HG03103 (cell line): ENCODE data around the gene MYH14.
"Not testable (repeated sequence)": the region's sequence is repeated elsewhere in the genome, so short reads cannot be mapped to it uniquely, and the experiment has no call there.

Experiments
- ATAC-seq: cut with Tn5 transposase; IDR thresholded peaks from one replicate; pipeline ENCODE4 v1.9.1; 2021; ENCODE audit warnings: low read depth; ENCODE audit not compliant: unreplicated experiment

Gene MYH14

DNA sequence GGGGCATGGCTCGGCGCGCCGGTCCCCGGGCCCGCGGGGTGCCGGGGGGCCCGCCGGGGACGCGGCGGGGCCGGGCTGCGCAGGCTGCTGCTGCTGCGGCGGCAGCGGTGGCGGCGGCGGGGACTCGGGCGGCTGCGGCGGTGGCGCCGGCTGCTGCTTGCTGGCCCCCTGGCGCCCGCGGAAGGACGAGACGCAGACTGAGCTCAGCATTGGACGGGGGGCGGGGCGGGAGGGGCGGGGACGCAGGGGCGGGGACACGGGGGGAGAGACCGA, 125.4 kb downstream of the MYH14 start:
- ATAC-seq, result peak; percentile 26

DNA sequence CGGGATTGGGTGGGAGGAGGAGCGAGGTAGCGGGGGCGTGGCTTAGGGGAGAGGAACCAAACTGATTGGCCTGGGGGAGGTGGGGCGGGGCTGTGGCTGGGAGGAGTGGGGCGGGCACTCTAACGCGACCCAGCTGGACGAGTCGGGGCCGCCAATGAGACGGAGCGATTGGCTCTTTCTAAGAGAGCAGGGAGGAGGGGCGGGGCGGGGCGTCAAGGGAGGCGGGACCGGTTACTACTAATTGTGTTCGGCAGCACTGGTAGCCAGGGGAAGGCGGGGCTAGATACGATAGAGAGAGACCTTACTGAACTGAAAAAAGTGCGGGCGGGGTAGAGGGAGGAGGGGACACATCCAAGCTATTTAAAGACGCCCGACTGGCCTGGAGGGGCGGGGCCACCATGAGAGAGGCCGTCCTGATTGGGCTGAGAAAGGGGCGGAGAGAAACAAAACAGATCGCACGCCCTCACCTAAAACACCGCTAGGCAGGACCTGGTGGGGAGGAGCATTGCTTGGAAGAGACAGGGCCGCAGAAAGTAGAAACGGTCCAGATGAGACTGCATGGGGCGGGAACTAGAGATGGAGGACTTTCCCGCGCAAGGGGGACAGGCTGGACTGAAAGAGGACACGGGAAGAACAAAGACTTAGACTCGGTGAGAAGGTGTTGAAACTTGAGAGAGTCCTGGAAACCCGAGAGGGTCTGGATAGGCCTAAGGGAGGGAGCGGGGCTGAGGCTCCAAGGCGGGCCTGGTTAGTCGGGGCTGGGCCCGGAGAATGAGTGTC, 125.9 kb downstream of the MYH14 start, which contains the start of gene KCNC3:
KCNC3 (minus strand) TSS at position 232 of the 780 bp plus-strand sequence. CDS start 295 bp downstream, outside the sequence.
- peak; percentile 43 for ATAC-seq

DNA sequence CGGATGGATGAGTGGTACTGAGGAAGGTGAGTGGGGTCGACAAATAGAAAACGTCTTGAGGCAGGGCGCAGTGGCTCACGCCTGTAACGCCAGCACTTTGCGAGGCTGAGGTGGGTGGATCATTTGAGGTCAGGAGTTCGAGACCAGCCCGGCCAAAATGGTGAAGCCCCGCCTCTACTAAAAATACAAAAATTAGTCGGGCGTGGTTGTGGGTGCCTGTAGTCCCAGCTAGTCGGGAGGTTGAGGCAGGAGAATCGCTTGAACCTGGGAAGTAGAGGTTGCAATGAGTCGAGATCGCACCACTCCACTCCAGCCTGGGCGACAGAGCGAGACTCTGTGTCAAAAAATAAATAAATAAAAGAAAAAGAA, 126.5 kb downstream of the MYH14 start:
- not testable (repeated sequence) for ATAC-seq

DNA sequence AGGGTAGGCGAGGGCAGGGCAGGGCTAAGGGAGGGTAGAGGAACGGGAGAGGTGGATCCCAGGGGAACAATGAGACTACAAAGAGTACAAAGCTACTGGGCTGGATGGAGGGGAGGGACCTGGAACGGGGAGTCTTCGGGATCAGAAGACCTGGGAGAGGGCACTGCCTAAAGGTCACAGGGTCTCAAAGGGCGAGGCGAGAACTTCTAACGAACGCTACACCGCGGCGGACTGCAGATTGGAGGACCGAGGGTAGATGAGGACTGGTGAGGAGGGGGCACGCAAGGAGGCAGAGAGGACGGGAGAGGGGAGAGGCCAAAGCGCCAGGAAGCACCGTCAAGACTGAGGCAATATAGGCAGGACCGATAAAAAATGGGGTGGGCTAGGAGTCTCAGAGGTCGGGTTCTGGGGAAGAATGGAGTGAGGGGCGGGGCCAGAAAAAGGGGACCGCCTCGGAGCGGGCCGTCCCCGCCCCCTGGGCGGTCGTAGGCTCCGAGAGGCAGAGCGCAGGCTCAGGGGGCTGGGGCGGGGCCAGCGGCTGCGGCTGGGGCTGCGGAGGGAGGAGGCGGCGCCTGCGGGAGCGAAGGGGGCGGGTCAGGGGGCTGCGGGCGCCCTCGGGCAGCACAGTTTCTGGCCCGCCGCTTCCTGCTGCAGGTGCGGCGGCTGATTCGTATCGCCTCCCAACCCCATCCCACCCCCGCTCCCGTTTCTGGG, 127.1 kb downstream of the MYH14 start:
- no peak for ATAC-seq

DNA sequence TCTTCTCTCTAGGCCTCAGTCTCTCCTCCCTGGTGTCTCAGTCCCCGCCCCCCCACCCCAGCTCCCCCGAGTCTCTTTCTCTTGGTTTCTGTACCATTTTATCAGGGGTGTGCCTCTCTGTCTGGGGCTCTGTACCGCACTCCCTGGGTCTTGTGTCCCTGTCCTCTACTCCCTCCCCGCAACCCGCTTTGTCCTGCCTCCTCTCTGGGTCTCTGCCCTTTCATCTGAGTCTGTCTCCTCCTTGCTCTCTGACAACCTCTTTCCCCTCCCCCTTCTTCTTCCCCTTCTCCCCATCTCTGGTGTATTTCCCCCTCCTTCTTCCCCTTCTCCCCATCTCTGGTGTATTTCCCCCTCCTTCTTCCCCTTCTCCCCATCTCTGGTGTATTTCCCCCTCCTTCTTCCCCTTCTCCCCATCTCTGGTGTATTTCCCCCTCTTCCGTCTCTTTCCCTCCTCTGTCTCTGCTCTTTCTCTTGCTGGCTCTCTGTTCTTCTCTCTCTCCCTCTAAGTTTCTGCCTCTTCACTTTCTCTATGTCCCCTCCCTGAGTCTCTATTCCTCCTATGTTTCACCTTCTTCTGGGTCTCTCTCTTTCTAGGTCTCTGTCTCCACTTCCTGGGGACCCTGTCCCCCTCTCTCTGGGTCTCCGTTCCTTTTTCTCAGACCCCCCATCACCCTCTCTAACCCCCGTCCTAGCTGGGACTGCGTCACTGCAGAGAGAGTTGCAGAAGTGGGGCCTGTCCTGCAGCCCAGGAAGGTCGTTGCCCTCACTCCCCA, 128.0 kb downstream of the MYH14 start:
- no peak for ATAC-seq

DNA sequence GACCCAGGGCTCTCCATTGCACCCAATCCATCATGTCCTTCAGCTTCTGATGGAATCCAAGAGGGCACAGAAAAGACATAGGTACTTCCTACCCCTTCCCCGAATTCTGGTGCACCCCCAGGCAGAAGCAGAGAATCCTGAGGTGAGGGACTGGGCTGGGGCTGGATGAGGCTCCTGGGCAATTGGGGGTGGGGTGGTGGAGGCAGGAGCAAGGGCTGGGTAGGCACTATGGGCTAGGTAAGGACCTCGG, 128.5 kb downstream of the MYH14 start:
- ATAC-seq, result no peak

DNA sequence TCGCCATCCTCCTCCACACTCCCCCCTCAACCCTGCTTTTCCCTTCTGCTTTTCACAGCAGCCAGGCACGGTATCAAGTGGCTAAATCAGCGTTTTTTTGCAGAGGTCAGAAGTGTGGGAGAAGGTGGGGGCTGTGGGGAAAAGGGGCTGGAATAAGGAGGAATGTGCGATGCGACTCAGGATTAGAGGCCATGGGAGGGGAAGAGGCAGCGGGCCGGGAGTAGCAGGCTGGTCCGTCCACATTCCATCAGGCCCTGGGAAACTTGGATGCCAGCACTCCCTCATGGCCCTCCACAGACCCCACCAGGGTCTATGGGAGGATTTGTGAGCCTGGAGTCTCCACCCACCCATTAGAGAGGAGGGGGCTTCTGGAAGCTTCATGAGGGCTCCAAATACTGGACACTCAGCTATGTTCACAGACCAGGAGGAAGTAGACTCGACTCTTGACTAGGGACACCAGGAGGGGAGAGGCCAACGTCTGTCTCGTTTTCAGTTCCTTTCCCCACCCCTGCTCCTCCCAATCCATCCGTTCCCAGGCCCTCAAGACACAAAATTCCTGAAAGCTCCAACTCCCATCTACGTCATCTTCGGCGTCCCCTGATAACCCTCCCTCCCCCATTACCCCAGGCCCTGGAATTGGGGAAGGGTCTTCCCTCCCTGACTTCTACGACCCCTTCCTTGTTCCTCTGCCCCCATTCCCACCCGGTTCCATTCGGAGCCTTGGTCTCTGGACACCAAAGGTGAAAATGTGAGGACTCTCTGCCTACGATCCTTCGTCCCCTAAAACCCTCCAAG, 129.0 kb downstream of the MYH14 start:
- no peak for ATAC-seq

DNA sequence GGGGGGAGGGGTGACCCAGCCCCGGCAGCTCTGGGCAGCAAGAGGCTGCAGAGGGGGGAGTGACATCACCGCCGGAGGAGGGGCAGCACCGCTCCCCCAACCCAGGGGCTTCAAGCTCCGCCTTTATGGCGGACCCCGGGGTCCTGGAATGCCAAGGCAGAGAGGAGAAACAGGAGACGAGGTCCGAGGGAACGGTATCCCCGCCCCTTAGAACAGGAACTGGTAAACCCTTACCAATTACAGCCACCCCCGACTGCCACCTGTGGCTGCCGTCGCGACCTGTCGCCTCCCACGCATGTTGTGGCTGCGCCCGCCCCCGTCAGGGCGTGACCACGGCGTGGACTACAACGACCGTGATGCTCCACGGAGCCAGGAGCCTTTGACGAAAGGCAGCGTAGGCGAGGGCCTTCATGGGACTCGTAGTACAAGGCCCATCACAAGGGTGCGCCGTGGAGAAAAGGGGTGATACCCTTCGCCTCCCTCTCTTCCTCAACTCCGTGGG, 129.9 kb downstream of the MYH14 start:
- no peak for ATAC-seq

DNA sequence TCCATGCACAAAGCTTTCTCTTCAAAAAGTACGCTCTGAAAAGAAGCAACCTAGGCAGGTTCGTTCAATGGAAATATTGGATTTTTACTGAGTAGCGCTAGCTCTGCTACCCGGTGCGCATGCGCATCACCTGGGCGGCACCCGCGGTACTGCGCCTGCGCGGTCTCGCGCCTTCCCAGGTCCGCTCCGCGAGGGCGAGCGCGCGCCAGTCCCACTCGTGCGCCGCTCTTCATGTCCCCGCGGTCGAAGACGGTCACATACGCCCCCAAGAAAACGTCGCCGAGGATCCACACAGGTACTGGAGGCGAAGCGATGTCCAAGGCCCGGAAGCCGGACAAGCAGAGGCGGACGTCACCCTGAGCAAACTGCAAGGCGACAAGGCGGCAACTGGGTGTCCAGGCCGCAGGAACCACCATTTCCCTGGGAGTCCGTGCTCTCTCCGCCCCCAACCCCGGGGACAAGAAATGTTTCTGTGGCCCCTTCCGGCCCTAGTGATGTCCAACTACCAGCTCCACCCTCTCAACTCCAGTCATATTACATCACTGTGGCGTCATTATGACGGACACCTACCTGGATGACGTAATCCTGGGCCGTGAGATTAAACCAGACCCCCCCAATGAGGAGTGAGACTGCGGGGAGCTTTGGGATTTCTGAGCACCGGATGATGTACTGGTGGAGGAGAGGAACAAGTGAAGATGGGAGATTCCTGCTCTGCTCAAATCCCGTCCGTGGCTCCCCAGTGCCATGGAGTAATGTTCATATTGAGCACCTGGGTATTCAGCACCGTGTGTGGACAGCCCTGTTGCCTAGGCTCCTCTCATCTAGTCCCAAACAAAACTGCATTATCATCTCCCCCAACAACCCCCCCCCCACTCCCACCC, 130.6 kb downstream of the MYH14 start:
- no peak for ATAC-seq

DNA sequence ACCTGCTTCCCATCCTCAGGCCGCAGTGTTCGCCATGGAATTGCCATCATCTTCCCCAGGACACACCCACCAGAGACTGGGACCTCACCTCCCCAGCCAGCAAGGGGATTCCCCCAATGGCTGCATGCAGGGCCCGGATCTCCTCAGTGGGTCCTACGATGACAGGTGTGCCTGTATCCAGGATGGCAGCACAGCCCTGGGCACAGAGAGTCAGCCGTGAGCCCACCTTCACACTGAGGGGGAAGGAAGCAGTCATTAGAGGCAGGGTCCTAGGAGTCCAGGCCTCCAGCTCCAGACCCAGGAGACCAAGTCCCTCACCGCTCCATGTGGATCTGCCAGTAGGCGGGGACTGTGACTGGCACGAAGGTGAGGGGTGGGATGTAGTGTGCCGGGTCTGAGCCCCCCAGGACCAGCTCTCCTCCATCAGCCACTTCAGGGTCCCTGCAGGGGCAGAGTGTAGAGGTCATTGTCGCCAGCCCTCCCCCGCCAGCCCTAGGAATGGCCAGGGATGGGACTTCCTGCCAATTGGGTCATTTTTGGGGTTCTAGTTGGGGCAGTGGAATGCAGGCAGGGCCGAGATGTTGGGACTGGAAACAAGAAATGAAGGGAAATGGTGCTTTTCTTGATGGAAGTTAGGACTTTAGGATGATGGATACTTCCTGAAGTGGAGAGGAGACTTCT, 131.5 kb downstream of the MYH14 start:
- ATAC-seq, result no peak

DNA sequence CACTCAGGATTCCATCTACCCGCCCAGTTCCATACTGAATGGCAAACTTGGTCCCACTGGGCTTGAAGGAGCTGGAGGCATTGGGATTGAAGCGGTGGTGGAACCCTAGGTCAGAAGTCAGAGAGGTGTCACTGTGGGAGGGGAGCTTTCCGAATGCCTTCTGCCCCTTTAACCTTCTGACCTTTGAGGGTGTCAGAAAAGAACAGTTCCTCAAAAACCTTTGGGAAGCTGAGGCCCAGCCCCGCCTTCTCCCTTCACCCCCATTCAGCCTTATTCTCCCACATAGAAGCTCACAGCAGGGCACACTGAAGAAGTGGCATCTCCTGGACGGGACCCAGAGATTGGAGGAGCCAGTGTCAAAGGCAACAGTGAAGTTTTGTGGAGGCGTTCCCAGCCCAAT, 133.6 kb downstream of the MYH14 start:
- not testable (repeated sequence) for ATAC-seq

DNA sequence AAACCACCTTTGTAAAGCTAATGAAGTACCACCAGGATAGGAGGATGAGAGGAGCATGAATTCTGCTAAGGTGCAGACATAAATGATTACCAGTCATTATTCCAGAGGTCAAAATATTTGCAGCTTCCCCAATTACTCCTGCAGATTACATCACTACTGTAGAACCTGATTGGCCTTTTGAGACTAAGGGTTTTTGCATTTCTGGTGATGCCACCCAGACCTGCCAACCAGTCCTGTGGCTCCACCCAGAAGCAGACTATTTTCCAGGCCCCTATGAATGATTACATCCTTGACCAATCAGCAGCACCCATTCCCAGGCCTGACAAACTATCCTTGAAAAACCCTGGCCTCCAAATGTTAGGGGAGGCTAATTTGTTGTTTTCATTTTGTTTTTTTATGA, 136.9 kb downstream of the MYH14 start:
- no peak for ATAC-seq

DNA sequence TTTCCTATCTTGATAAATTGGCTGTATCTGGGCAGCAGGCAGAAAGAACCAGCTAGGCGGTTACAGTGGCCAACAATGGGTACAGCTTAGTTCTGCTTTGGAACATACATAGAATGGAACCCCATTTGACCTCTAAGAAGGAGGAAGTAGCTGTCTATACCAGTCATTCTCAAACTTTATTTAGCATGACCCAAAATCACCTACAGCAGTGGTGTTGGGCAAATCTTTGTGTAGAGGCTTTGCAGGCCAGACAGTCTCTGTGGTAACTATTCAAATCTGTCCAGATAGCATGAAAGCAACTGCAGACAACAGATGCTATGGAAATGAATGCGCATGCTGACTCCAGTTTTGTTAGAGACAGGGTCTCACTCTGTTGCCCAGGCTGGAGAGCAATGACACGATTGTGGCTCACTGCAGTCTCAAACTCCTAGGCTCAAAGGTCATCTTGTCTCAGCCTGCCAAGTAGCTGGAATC, 137.7 kb downstream of the MYH14 start:
- ATAC-seq, result peak; percentile 56

DNA sequence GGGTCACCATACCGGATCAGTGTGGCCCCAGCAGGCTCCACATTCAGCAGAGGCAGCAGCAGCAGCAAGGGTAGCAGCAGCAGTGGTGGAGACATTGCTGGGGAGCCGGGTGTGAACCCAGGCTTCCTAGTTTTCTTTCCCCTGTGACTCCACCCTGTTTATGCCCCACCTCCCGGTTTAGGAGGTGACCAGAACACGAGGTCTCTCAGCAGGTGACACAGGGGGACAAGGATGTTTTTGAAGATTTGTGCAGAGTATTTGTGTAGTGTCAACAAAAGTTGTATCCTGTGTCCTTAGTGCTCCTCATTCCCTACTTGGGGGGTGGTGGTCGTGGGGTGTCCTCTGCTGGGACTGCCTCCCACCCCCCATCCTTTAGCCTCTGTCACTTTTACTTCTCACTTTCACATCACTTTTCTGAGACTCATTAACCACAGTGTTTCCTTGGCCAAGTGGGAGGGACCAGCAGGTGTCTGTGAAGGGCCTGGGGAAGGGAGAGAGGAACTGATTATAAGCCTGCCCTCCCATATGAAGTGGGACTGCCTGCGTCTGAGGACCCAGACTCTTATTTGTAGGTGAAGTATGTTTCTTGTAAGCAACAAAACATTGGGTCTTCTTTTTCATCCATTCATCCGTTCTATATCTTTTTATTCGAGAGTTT, 141.4 kb downstream of the MYH14 start:
- no peak for ATAC-seq

DNA sequence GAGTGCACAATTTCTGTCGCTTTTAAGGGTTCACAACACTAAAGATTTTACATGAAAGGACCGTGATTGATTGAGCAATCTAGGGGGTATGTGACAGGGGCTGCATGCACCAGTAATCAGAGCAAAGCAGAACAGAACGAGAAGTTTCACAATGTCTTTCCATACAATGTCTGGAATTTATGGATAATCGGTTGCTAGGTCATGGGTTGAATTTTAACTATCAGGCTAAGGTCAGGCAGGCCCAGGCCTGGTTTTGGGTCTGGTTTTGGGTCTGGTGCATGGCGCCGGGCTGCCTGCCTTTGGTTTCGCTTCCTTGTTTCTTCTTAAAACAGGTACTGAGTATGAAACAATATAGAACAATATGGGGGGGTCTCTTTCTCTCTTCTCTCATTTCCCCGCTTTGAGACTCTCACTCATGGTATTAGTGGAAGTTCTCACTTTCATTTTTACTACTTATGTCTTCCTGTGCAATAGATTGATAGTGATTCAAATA, 143.7 kb downstream of the MYH14 start:
- ATAC-seq, result not testable (repeated sequence)

DNA sequence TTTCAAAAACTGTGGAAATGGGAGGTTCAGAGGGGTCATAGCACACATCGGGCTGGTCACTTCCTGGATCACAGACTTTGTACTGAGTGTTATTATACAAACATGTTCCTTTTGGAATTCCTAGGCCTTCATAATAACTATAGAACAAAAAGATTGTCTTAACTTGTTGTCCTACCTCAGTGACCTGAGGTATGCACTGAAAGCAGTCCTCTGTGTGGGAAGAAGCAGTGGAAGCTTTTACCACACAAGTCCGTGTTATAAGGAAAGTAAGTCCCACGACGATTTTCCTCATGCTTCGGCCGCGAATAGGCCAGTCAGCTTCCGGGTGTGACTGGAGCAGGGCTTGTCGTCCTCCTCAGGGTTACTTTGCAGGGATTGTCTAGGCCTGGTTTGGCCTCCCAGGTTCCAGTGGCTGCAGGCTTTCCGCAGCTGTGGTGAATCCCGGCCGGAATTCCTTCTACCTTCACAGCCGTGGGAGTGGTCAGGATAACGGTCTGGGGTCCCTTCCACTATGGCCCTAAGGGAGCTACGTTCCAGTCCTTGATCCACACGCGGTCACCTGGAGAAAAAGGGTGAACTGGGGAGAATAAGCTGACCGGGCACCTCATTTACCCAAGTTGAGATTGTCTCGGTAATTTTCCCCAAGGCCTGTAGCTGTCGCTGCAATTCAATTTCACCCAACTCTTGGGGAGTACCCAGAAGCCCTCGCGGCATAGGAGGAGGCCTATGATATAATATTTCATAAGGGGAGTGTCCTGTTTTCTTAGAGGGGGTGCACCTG, 146.0 kb downstream of the MYH14 start:
- ATAC-seq, result no peak

DNA sequence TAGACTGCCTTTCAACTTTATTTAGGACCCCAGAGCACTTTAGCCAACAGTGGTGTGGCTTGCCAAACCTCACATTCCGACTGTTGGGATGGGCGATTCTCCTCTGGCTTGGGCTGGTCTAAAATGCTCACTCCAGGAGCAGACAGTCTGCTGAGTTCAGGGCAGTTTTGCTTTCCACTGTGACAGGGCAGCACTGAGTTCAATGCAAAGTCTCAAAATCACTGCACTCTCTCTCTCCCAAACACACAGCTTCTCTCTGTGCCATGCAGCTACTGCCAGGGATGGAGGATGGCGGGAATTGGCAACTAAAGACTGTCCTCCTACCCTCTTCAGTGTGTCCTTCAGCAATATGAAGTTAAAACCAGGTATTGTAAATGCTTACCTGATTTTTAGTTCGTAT, 148.8 kb downstream of the MYH14 start:
- no peak for ATAC-seq

DNA sequence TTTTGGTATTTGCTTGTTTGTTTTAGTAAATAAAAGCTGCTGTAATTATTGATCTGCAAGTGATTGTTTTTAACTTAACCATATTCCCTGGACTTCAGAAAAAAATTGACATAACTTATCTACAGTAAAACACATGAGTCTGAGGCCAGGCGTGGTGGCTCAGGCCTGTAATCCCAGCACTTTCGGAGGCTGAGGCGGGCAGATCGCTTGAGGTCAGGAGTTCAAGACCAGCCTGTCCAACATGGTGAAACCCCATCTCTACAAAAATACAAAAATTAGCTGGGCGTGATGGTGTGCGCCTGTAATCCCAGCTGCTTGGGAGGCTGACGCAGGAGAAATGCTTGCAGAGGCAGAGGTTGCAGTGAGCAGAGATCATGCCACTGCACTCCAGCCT, 150.1 kb downstream of the MYH14 start:
- not testable (repeated sequence) for ATAC-seq
